A549 (cell line): Measurements from ENCODE around the gene BRF1. TPM values are rescaled to one million over a fixed set of nuclear protein-coding genes. Genes with fewer than 3 reads are reported as not detected.

Experiments
- ATAC-seq, 2 experiments: fragments of 200-7000 bp in 1 of 2; fragments of >200 bp in 1 of 2; cut with Nextera tagmentation in 1 of 2; cut with Tn5 transposase in 1 of 2; 3 replicates each; pipeline versions ENCODE4 v1.8.0 to v1.9.1; 2018 to 2020; ENCODE audit warnings: mild to moderate bottlenecking in 1 of 2, moderate library complexity in 1 of 2
- CTCF ChIA-PET: fragments of 300-600 bp; sonication (Branson Sonifier 250); formaldehyde crosslinking; extraction: SDS; loops from one replicate; lab custom pipeline; 2021; ENCODE audit warnings: antibody characterized with exemption, inconsistent platforms; lab: Yijun Ruan, JAX
- POLR2A ChIA-PET: fragments of 350-600 bp; formaldehyde crosslinking; extraction: SDS; loops from one replicate; lab custom pipeline; 2021; ENCODE audit warnings: antibody characterized with exemption, inconsistent platforms; lab: Yijun Ruan, JAX
- DNase-seq, 2 experiments: peaks; one replicate each; pipeline versions ENCODE4 v3.0.0 to v3.0.0-alpha.2; 2011 to 2016; ENCODE audit warnings: low read depth in 1 of 2, low spot score in 1 of 2
- FAIRE-seq: peaks from 2 replicates; lab custom pipeline; 2011; peaks lifted over from hg19 to GRCh38; lab: Jason Lieb, UNC
- H3K27ac ChIP-seq, 2 experiments: fragments of >200 bp; sonication (Bioruptor Twin); formaldehyde crosslinking; 3 replicates each; pipeline ENCODE4 v1.5.1; 2016 to 2017
- H3K4me1 ChIP-seq: fragments of >200 bp; sonication (Bioruptor Twin); formaldehyde crosslinking; 3 replicates; pipeline ENCODE4 v1.6.1; 2016
- H3K4me2 ChIP-seq: fragments of >200 bp; sonication (Bioruptor Twin); formaldehyde crosslinking; 3 replicates; pipeline ENCODE4 v1.6.1; 2016
- H3K4me3 ChIP-seq: fragments of >200 bp; sonication (Bioruptor Twin); formaldehyde crosslinking; 3 replicates; pipeline ENCODE4 v1.5.1; 2016
- H3K9me3 ChIP-seq: fragments of >200 bp; sonication (Bioruptor Twin); formaldehyde crosslinking; 3 replicates; pipeline ENCODE4 v1.6.1; 2016
- CBX2 ChIP-seq: fragments of 200-600 bp; sonication (generic); IDR thresholded peaks from 2 replicates; pipeline ENCODE4 v1.6.1; 2016; ENCODE audit warnings: low read depth, mild to moderate bottlenecking, borderline replicate concordance
- CHD4 ChIP-seq: fragments of 200-600 bp; sonication (generic); IDR thresholded peaks from 2 replicates; pipeline ENCODE4 v1.6.1; 2016; ENCODE audit warnings: antibody characterized with exemption, mild to moderate bottlenecking, borderline replicate concordance
- ESRRA ChIP-seq: fragments of 150-350 bp; IDR thresholded peaks from 2 replicates; pipeline ENCODE4 v1.6.1; 2014; ENCODE audit warnings: mild to moderate bottlenecking, low read length, borderline replicate concordance
- HOXB13 ChIP-seq: fragments of 250-450 bp; sonication (Bioruptor Pico); IDR thresholded peaks from 2 replicates; pipeline ENCODE4 v1.5.0; 2020; ENCODE audit warnings: low read depth, mild to moderate bottlenecking, moderate library complexity
- JUNB ChIP-seq: fragments of >200 bp; sonication (Bioruptor Twin); formaldehyde crosslinking; IDR thresholded peaks from 2 replicates; pipeline ENCODE4 v1.6.1; 2016
- MAFK ChIP-seq: fragments of 450-650 bp; IDR thresholded peaks from 2 replicates; pipeline ENCODE4 v1.6.1; 2014; ENCODE audit not compliant: partially characterized antibody
- PHF8 ChIP-seq: fragments of 200-600 bp; sonication (generic); IDR thresholded peaks from 2 replicates; pipeline ENCODE4 v1.6.1; 2016; ENCODE audit warnings: low read depth, mild to moderate bottlenecking, antibody characterized with exemption, moderate library complexity, borderline replicate concordance
- POLR2A ChIP-seq: IDR thresholded peaks from 2 replicates; pipeline ENCODE4 v1.6.1; 2012; ENCODE audit warnings: mild to moderate bottlenecking, low read length
- POLR2AphosphoS2 ChIP-seq: conservative IDR thresholded peaks from 2 replicates; pipeline ENCODE4 v1.6.1; 2012; ENCODE audit warnings: low read length, improper control_type of control experiment, inconsistent platforms
- RAD21 ChIP-seq, 2 experiments: fragments of >200 bp in 1 of 2; sonication (Bioruptor Twin) in 1 of 2; formaldehyde crosslinking in 1 of 2; IDR thresholded peaks in 1 of 2; conservative IDR thresholded peaks in 1 of 2; 2 replicates in 1 of 2; 3 replicates in 1 of 2; pipeline ENCODE4 v1.6.1; 2012 to 2018; ENCODE audit warnings: inconsistent platforms in 1 of 2
- RNF2 ChIP-seq: fragments of 200-600 bp; sonication (generic); IDR thresholded peaks from 2 replicates; pipeline ENCODE4 v1.6.1; 2016; ENCODE audit warnings: low read depth, mild to moderate bottlenecking, antibody characterized with exemption, moderate library complexity, borderline replicate concordance
- TP53 ChIP-seq: fragments of 250-450 bp; sonication (Bioruptor Pico); IDR thresholded peaks from 2 replicates; pipeline ENCODE4 v1.5.0; 2021; ENCODE audit warnings: mild to moderate bottlenecking, moderate library complexity
- ZSCAN20 ChIP-seq: fragments of 250-450 bp; sonication (Bioruptor Pico); IDR thresholded peaks from 2 replicates; pipeline ENCODE4 v1.8.0; 2022; ENCODE audit warnings: mild to moderate bottlenecking, moderate library complexity
- WGBS: methylation state at CpG from one replicate; pipeline ENCODE4 v1.1.6; 2017; ENCODE audit errors: missing lambda C conversion rate; 5-methylcytosine and 5-hydroxymethylcytosine counted together
- polyA plus RNA-seq, 4 experiments: library from polyadenylated mRNA; depleted of rRNA in 3 of 4; stranded (reverse); fragments of >200 nt; fragmentation: RNase III in 1 of 4; extraction: RNeasy Plus Mini Kit Qiagen cat#74134 plus additional on column Dnase treatment in 1 of 4; gene quantifications; 2 replicates in 3 of 4; 3 replicates in 1 of 4; pipeline ENCODE4 v1.2.3, GENCODE V29; 2011 to 2017
- TF ChIP-seq, protein P1 (sequence below): fragments of >200 bp; sonication (Bioruptor Twin); formaldehyde crosslinking; IDR thresholded peaks from 3 replicates; pipeline ENCODE4 v1.5.1; 2016
- TF ChIP-seq, protein P2 (sequence below): fragments of >200 bp; sonication (Bioruptor Twin); formaldehyde crosslinking; IDR thresholded peaks from 2 replicates; pipeline ENCODE4 v1.6.1; 2016
- TF ChIP-seq, protein P3 (sequence below): fragments of 200-600 bp; sonication (generic); IDR thresholded peaks from 2 replicates; pipeline ENCODE4 v1.6.1; 2016; ENCODE audit warnings: antibody characterized with exemption, mild to moderate bottlenecking, moderate library complexity

BRF1 gene
- polyA plus RNA-seq, 2 of the 4 experiments (the other 2 are of a cell fraction) = 8.5 to 25.7 TPM

DNA sequence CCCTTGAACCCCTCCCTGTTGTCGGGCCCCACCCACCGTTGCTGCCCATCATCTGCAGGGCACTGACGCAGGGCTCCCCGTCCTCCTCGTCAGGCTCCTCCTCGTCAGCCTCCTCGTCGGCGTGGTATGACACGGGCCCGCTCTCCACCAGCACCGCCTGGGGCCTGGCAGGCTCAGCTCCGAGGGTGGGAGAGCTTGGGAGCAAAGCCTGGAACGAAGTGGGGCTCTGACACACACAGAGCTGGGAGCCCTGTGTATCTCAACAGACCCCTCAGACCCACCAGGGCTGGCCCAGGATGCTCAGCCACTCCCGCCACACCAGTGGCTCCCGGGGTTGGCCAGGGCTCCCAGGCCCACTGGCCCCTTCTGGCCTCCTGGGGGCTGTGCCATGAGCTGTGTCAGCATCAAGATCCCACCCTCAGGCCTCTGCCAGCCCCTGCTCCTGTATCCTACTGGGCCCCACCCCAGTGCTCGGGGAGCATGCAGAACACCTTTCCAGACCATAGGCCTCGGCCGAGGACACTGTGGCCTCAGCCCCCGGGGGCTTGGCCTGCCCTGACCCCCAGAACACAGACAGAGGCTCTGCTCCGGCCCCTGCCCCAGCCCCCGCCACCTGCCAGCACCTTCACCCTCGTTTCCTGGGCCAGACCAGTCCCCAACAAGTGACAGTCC lies 89.6 kb downstream of the BRF1 start:
- 91% methylated on average over 18 of the region's 23 CpGs for WGBS

DNA sequence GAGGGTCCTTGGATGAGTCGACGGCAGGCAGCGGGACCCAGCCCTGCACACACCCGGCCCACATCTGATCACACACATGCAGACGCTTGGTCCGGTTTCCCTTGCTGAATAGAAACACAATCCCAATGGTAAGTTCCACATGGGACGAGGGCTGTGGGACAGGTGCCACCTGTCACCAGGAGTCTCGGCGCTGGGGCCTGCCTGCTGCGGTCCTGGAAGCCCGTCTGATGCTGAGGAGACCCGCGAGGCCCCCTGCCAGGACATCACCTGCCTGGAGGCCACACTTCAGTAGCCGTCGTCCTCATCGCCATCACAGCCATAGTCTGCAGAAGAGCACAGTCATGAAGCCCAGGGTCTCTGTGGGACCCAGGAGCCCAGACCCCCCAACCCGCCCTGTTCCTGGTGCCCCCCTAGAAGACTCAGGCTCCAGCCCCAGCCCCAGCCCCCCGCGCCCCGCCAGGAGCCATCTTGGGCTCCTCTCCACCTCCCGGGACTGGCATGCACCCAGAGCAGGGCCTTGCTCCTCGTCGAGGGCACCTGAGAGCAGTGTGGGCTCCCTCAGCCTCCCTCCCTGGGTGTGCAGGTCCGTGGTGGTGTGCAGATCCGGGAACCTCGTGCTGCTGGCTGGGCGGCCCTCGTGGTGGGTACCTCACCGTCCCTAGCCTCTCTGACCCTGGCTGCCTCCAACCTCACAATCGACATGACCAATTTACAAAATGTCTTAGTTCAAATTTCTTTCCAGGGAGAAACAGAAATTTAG lies 90.4 kb downstream of the BRF1 start:
- FAIRE-seq = no peak

More for the DNA sequence above, 89.6 kb downstream of the BRF1 start:
- FAIRE-seq = no peak
- Histone ChIP-seq H3K27ac (no peak overlapping the region), H3K4me3 (no peak overlapping the region), H3K9me3 (no peaks in the 10 kb centered on the region), H3K4me2 (no peak overlapping the region), H3K4me1 (peaks cover 10% of the 10 kb centered on the region)
- ChIA-PET CTCF (interaction anchor here (1.5 kb wide), 1 partner anchor 14 kb away, joined by 3 read pairs; no protein-coding TSS in a partner anchor), POLR2A (no interaction called here)
- no peak for DNase-seq
- ATAC-seq = no peak
- TF ChIP-seq CBX2 = no peak
- TF ChIP-seq ESRRA = no peak
- no peak for TF ChIP-seq RAD21 (conservative IDR thresholded peaks at IDR 0.05 in 1 of 2, IDR thresholded peaks at IDR 0.05 in 1 of 2)
- TF ChIP-seq MAFK = no peak
- no peak for TF ChIP-seq ZSCAN20
- no peak for TF ChIP-seq RNF2

More for the DNA sequence above, 90.4 kb downstream of the BRF1 start:
- ATAC-seq (no peak), DNase-seq (no peak)
- Histone ChIP-seq H3K9me3 (no peaks in the 10 kb centered on the region), H3K4me2 (no peak overlapping the region), H3K4me3 (no peak overlapping the region)
- 93% methylated on average over 21 of the region's 30 CpGs for WGBS
- POLR2A ChIA-PET = no interaction called here
- no peak for TF ChIP-seq PHF8
- TF ChIP-seq, protein P1, sequence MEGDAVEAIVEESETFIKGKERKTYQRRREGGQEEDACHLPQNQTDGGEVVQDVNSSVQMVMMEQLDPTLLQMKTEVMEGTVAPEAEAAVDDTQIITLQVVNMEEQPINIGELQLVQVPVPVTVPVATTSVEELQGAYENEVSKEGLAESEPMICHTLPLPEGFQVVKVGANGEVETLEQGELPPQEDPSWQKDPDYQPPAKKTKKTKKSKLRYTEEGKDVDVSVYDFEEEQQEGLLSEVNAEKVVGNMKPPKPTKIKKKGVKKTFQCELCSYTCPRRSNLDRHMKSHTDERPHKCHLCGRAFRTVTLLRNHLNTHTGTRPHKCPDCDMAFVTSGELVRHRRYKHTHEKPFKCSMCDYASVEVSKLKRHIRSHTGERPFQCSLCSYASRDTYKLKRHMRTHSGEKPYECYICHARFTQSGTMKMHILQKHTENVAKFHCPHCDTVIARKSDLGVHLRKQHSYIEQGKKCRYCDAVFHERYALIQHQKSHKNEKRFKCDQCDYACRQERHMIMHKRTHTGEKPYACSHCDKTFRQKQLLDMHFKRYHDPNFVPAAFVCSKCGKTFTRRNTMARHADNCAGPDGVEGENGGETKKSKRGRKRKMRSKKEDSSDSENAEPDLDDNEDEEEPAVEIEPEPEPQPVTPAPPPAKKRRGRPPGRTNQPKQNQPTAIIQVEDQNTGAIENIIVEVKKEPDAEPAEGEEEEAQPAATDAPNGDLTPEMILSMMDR = no peak
- TF ChIP-seq, protein P2, sequence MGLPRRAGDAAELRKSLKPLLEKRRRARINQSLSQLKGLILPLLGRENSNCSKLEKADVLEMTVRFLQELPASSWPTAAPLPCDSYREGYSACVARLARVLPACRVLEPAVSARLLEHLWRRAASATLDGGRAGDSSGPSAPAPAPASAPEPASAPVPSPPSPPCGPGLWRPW = no peak
- no peak for TF ChIP-seq CBX2
- TF ChIP-seq CHD4 = no peak
- TF ChIP-seq, protein P3, sequence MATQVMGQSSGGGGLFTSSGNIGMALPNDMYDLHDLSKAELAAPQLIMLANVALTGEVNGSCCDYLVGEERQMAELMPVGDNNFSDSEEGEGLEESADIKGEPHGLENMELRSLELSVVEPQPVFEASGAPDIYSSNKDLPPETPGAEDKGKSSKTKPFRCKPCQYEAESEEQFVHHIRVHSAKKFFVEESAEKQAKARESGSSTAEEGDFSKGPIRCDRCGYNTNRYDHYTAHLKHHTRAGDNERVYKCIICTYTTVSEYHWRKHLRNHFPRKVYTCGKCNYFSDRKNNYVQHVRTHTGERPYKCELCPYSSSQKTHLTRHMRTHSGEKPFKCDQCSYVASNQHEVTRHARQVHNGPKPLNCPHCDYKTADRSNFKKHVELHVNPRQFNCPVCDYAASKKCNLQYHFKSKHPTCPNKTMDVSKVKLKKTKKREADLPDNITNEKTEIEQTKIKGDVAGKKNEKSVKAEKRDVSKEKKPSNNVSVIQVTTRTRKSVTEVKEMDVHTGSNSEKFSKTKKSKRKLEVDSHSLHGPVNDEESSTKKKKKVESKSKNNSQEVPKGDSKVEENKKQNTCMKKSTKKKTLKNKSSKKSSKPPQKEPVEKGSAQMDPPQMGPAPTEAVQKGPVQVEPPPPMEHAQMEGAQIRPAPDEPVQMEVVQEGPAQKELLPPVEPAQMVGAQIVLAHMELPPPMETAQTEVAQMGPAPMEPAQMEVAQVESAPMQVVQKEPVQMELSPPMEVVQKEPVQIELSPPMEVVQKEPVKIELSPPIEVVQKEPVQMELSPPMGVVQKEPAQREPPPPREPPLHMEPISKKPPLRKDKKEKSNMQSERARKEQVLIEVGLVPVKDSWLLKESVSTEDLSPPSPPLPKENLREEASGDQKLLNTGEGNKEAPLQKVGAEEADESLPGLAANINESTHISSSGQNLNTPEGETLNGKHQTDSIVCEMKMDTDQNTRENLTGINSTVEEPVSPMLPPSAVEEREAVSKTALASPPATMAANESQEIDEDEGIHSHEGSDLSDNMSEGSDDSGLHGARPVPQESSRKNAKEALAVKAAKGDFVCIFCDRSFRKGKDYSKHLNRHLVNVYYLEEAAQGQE = no peak
- TF ChIP-seq TP53 (CRISPR knock-in tag) = no peak
- TF ChIP-seq HOXB13 (CRISPR knock-in tag) = no peak
- no peak for TF ChIP-seq POLR2A
- no peak for TF ChIP-seq POLR2AphosphoS2
- TF ChIP-seq JUNB = no peak
- TF ChIP-seq, all 56 proteins: peak for 0
- H3K4me1 ChIP-seq = peaks cover 18% of the 10 kb centered on the region
- CTCF ChIA-PET = interaction anchor here (1.4 to 1.9 kb wide), 2 partner anchors 120 to 141 kb away, joined by 4 to 6 read pairs; no protein-coding TSS in a partner anchor
- H3K27ac ChIP-seq = no peak overlapping the region
